ENCODE results near the gene TEKT4.
"Not testable (repeated sequence)": the region's sequence is repeated elsewhere in the genome, so short reads cannot be mapped to it uniquely, and the experiment has no call there.

Gene TEKT4, protein sequence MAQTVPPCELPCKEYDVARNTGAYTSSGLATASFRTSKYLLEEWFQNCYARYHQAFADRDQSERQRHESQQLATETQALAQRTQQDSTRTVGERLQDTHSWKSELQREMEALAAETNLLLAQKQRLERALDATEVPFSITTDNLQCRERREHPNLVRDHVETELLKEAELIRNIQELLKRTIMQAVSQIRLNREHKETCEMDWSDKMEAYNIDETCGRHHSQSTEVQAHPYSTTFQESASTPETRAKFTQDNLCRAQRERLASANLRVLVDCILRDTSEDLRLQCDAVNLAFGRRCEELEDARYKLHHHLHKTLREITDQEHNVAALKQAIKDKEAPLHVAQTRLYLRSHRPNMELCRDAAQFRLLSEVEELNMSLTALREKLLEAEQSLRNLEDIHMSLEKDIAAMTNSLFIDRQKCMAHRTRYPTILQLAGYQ

DNA sequence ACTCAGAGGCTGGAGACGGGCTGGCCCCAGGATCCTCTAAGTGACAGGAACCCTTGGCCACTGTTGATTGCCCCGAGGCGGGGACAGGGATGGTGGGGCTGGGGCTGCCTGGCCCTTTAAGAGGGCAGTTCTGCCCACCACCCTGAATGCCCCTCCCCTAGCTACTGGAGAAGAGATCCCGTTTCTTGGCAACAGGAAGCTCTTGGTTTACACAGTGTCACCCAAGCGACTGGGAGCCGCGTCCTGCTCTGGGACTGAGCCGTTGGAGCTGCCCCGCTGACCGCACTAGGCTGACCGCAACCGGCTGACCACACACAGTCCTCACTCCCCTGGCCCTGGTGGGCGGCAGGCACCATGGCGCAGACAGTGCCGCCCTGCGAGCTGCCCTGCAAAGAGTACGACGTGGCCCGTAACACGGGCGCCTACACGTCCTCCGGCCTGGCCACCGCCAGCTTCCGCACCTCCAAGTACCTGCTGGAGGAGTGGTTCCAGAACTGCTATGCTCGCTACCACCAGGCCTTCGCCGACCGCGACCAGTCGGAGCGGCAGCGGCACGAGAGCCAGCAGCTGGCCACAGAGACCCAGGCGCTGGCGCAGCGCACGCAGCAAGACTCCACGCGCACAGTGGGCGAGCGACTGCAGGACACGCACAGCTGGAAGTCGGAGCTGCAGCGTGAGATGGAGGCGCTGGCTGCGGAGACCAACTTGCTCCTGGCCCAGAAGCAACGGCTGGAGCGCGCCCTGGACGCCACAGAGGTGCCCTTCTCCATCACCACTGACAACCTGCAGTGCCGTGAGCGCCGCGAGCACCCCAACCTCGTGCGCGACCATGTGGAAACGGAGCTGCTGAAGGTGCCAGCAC, at the start of gene TEKT4:
TEKT4 (plus strand) TSS at position 205 of the 862 bp plus-strand sequence; CDS start at position 355, 150 bp downstream.
- no peak for DNase-seq (ENCODE audit: low read depth, low spot score)

DNA sequence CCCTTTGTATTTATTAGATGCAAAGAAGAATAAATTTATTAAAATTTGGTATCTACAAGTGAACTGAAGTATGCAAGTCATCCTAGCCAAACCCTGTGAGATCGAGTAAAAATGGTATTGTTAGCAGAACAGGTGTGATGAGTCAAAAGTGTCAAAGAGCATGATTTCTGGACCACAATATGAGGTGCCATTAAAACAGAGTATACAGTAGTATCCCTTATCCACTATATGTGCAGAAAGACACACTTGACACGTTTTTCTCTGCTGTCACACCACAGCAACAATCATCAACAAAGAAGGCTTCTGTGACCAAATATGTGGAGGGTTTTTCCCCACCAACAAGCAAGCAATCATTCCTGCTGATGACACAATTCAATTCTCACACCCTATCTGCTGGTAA, 32.0 kb upstream of the TEKT4 start:
- not testable (repeated sequence) for DNase-seq (ENCODE audit: low read depth, low spot score)

DNA sequence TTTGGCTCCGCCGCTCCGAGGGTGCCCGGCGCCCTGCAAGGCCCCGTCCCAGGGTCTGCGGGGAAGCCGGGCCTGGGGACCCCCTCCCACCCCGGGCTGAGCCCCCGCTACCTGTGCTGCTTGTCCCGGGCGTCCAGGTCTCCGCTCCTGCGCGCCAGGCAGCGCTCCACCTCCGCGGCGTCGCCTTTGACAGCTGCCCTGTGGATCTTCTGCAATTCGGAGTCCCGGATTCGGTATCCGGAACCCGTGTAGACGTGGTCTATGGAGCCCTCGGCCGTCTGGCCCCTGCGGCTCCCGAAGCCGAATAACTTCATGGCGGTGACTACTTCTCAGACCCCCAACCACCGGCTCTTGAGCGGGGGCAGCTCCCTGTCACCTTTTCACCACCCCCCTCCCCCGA, 14.4 kb upstream of the TEKT4 start:
- DNase-seq (ENCODE audit: low read depth, low spot score), result not testable (repeated sequence)

DNA sequence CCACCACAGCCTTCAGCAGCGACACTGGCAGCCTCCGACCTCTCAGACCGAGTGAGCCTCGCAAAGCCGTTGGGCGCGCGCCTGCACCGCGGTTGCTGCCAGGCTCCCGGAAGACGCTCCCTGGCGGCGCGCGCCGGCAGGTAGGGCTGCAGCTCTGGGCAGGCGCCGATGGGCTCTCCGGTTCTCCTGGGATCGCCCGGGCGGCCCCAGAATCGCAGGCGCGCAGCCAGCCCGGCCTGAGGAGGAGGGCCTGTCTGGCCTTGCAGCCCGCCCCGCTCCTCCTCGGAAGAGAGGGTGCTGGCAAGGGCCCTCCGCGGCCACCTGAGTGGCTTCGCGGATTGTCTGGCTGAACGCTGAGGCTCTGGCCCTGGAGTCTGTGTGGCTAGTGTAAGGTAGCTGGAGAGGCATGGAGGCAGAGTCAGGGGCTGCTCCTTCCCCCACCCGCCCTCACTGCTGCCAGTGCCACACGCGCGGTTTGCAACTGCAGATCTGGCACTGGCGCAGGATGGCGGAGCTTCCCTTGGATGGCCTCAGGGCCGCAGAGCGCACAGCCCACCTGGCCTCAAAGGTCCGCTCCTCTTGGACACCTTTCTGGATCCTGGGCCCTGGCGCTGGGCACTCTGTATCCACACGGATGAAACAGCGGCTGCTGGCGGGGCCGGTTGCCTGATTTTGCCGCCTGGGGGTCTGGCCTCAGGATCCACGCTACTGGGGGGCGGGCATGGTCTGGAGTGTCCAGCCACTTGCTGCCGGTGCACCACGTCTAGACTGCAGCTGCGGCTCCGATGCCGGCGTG, 13.7 kb upstream of the TEKT4 start:
- not testable (repeated sequence) for DNase-seq (ENCODE audit: low read depth, low spot score)

DNA sequence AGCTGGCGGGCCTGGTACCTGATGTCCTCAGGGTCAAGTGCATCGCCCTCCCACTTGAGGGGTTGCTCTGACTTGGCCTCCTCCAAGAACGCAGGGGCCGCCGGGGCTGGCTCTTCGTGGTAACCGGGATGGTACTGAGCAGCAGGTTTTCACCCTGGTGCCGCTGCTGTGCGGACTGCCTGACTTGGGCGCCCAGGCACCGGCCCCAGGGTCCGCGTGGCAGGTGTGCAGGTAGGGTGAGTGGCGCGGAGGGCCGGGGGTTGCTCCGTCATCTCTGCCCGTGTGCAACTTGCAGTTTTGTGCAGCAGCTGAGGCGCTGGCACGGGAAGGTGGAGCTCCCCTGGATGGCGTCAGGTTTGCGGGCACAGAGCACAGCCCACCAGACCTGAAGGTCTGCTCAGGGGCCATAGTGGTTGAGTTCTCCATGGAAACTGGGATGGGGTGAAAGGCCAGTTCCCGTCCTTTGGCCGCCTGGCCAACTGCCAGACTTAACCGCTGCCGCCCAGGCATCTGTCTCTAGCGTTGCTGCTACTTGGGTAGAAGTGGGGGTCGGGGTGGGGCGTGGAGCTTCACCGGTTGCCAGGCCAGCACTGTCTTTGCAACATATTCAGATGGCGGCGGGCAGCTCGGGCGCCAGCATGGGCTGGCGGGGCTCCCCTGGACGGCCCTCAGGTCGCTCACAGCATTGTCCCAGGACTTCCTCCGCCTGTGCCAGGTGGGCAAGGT, 12.9 kb upstream of the TEKT4 start:
- not testable (repeated sequence) for DNase-seq (ENCODE audit: low read depth, low spot score)

DNA sequence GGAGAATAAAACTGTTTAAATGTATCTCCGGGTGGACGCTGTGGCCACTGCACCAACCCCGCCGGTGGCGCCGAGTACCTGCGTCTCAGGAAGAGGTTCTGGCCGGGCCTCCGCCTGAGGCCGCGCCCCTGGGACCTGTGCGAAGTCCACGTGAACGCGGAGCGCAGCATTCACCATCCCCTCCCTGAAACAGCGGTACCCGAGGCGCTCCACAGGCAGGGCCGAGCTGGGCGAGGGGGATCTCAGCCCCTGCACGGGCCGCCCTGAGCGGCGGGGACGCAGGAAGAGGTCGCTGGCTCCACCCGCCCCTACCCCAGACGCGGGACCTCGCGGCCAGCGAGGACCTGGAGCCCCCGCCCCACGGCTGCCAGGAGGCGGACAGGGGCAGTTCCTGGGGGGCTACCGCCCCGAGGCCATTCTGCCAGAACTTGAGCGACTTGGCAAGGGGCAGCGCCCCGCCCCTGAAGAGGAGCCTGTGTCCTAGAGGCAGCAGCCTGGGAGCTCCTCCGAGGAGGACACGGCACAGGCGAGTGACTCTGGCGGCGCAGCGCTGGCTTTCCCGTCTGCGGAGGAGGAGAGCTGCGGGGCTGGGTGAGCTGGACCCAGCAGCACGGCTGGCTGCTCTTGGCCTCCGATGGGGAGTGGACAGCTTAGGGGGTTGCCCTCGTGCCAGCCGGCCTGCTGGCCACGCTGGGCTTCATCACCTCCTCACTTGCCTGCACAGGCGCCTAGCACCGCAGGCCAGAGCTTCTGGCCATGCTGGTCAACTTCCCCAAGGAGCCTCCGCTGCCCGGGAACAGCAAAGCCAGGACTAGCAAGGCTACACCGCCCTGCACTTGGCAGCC, 9.7 kb upstream of the TEKT4 start:
- no peak for DNase-seq (ENCODE audit: low read depth, low spot score)

DNA sequence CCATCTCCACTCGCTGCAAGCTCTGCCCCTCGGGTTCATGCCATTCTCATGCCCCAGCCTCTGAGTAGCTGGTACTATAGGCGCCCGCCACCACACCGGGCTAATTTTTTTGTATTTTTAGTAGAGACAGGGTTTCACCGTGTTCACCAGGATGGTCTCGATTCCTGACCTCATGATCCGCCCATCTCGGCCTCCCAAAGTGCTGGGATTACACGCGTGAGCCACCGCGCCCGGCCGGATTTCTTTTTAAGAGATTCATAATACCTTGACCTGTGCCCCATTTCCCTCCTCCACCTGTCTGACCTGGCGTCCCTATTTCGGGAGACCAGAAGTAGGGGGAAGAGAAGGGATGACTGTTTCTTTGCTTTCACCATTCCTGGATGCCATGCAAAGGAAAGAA, 8.3 kb upstream of the TEKT4 start:
- not testable (repeated sequence) for DNase-seq (ENCODE audit: low read depth, low spot score)

DNA sequence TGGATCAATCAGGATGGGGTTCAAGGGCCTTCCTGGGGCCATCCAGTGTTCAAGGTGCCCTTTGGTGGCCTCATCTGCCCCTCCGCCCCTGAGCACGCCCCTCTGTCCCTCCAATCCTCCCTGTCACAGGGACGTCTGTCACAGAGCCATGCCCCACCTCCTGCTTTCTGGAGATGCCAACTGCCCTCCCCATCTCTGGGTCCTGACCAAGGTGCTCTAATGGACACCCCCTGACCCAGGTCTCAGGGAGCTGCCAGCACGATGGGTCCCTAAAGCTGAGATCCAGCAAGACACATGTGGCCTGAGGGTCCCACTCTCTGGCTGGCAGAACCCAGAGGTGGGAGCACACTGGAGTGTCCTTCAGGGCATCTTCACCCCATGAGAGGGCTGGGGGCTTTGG, 2.1 kb upstream of the TEKT4 start:
- no peak for DNase-seq (ENCODE audit: low read depth, low spot score)

DNA sequence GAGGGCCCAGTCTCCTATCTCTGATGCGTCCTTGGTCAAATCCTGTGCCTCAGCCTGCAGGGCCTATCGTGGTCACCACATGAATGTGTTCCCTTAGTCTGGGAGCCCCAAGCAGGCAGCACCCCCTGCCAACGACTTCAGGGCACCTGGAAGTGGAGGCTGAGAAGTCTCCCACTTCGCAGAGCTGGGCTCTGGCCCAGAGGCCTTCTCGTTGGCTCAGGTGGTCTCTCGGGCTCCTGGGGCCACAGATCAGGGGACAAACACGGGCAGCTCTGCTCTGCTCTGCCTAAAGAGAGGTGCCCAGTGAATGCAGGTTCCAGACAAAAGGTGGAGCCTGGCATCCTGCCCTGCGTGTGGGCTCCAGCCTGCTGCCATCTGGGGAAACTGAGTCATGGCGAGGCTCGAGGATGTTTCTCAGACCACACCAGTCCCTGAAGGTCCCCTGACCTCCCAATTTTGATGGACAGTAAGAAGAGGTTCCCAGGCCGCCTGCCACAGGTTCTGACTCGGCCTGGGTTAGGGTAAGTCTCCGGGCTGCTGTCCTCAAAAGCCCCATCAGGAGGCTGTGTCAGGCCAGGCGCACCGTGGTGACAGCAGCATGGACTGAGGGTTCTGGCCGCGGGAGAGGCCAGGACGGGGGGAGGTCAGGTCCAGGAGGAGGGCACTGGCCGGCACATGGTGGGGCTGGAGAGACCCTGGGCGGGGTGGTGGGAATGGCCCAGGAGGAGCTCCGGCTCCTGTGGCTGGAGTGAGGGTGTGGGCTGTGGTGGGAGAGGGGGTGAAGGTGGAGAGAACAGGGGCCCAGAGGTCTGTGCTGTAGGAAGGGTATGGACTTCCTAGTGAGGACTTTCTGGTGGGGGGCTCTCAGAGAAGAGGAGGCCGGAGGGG, 1.4 kb upstream of the TEKT4 start:
- DNase-seq (ENCODE audit: low read depth, low spot score), result no peak

DNA sequence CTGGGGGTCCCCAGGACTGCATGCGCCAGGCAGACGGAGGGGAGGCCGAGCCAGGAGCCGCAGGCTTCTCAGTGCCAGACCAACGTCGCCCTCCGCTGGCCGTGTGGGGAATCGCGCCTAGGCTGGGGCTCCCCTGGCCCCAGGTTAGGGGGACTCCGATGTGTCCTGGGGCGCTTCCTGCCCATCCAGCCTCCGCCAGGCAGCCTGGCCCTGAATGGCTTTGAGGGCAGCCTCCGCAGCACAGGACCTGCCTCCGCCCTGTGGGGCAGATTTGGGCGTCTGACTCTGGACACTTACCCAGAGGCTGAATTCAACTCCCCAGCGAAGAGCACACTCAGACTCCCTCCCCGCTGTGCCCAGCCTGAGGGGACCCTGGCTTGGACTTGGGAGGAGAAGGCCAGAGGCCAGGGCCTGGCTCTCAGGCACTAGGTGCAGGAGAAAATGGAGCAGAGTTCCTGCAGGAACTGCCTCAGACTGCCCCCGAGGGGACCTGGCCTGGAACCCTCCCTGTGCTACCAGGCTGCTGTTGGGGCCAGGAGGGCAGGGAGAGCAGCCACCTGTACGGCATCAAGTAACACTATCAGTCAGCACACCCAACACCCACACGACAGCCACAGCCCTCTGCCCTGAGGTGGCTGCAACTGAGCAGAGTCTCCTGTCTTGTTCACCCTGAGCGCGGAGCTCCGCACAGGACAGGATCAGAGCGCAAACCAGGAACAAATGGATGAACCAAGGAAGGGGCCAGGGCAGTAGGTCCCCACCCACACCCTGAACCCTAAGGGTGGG, 597 bp upstream of the TEKT4 start:
- DNase-seq (ENCODE audit: low read depth, low spot score), result no peak

DNA sequence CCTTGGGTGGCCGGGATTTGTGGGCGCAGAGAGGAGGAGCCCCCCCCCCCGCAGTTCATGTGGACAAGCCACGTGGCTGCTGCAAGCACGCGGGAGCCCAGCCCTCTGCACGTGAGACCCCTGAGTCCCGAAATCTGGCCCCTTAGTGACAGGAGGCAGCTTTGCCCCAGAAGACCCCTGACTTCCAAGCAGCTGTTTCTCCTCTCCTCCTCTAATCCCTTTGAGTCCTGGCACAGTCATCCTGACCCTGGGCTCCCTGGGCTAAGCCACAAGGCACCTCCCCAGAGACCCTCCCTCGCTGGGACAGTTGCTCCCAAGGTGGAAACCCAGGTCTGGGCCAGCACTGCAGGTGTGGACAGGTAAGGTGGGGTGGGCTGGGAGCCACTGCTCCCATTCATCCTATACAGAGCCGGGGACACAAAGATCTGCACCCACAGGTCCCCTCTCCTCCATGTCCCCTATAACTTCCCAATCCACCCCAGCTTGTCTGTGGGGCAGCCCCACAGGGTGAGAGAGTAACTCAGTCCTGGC, 923 bp downstream of the TEKT4 start:
- DNase-seq (ENCODE audit: low read depth, low spot score), result no peak

DNA sequence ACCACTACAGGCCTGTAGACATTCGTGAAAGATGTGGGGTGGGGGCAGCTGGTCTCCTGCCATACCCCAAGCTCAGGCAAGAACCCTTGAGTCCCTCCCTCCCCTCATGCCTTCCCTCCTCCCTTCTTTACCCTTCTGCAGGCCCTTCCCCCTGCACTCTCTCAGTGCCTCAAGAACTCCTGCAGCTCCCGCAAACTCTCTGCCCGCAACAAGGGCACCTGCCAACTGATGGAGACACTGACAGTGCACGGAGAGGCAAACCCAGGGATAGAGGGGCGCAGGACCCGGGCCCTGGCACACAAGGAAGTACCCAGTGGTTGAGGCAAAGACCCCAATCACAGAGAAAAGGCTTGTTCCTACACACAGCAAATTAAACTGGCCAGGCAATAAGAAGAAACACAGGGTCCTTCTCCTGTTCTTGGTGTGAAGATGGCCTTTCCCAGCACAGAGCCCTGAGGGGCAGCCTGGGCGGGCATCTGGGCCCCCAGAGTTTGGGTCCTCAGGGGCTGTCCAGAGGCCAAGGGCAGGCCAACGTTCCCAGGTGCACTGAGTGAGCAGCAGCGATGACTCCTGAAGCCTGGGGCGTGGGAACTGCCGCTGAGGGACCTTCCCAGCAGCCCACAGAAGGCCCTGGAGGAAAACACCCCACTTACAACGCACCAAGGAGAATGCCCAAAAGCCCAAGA, 1.6 kb downstream of the TEKT4 start:
- no peak for DNase-seq (ENCODE audit: low read depth, low spot score)

DNA sequence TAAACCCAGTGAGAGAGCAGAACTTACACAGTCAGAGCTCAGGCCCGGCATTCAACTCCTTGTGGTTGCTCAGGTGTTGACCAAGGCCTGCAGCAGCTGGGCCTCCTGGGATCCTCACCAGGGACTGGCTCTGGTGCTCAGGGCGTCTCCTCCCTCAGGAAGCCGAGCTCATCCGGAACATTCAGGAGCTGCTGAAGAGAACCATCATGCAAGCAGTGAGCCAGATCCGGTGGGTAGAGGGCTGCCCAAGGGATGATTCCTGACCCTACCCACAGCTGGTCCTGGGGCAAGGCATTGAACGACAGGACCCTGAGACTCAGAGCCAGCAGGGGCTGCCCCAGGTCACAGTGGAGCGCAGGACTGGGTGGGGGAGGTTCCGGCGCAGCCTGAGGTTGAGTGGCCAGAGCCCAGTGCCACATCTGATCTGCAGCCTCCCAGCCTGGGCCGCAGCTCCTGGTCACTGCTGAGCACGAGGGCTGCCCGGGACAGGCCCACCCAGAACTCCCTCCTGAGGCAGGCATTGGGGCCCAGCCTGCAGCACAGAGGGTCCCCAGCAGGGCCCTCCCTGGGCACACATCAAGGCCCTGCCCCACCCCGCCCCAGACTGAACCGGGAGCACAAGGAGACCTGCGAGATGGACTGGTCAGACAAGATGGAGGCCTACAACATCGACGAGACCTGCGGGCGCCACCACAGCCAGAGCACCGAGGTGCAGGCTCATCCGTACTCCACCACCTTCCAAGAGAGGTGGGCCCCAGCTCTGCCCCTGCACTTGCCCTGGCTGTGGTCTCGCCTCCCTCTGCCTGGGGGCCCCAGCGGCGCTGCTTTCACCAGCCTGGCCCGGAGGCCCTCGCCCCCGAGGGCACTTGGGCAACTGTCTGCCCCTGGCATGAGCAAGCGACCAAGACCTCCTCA, 2.4 kb downstream of the TEKT4 start:
- DNase-seq (ENCODE audit: low read depth, low spot score), result no peak

DNA sequence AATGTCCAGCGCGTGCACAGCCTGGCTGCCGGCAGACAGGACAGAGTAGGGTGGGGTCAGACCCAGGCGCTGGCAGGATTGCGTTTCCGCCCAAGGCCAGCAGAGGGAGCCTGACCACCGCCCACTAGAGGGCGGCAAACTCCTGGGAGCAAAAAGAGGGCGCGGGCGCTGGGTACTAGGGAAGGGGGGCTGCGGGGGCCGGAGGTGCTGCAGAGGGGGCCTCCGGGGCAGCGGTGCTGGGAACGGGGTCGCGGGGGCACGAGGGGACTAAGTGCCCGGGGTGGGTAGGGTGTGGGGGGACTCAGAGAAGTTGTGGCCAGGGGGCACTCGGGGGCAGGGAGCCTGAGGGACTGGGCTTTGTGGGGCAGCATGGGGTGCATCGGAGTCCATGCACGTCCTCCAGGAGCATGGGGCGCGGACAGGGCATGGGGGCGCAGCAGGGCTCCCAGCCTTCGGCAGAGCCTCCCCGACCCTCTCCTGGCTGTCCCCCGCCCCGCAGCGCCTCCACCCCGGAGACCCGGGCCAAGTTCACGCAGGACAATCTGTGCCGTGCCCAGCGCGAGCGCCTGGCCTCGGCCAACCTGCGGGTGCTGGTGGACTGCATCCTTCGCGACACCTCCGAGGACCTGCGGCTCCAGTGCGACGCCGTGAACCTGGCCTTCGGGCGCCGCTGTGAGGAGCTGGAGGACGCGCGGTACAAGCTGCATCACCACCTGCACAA, 3.2 kb downstream of the TEKT4 start:
- no peak for DNase-seq (ENCODE audit: low read depth, low spot score)

DNA sequence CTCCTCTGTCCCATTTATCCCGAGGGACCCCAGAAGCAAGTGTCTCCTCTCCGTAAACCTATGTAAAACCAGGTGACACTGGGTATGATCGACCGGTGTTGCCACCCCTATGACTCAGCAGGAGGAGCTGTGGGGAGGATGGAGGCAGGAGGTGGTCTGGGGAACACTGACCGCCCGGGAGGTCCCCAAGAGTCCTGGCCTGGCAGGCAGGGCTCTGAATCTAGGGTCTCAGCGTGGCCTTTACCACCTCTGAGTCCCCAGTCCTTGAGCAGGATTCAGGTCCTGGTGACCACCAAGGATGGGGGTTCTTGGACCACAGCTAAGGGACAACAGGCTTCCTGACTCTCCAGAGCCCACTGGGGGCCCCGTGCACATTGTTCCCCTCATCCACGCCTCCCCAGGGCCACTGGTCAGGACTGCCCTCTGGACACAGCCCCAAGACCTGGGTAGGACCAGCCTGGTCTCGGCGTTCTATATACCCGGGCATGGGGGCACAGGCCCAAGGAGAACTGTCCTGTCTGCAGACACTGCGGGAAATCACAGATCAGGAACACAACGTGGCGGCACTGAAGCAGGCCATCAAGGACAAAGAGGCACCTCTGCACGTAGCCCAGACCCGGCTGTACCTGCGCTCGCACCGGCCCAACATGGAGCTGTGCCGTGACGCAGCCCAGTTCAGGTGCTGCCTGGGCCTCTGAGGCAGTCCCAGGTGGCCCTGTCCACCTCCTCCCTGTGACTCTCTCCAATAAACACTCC, 4.0 kb downstream of the TEKT4 start:
- DNase-seq (ENCODE audit: low read depth, low spot score), result no peak
